GM23248 (cell line): Measurements from ENCODE around the gene PHOSPHO2. TPM values are rescaled to one million over a fixed set of nuclear protein-coding genes. Genes with fewer than 3 reads are reported as not detected.

Experiments used
- DNase-seq: peaks from one replicate; pipeline ENCODE4 v3.0.0-alpha.2; 2015
- H2AFZ ChIP-seq: fragments of 200-600 bp; sonication (generic); 2 replicates; pipeline ENCODE4 v1.6.1; 2016; ENCODE audit warnings: antibody characterized with exemption
- H3F3A ChIP-seq: fragments of 200-600 bp; sonication (generic); 2 replicates; pipeline ENCODE4 v1.6.1; 2016; ENCODE audit warnings: mild to moderate bottlenecking, antibody characterized with exemption, mixed run types; ENCODE audit not compliant: insufficient read depth
- H3K27ac ChIP-seq: fragments of 200-600 bp; sonication (generic); 2 replicates; pipeline ENCODE4 v1.5.1; 2016; ENCODE audit warnings: mild to moderate bottlenecking
- H3K27me3 ChIP-seq: fragments of 200-600 bp; sonication (generic); replicated peaks from 2 replicates; pipeline ENCODE4 v1.6.1; 2016; ENCODE audit warnings: mild to moderate bottlenecking; ENCODE audit not compliant: insufficient read depth
- H3K36me3 ChIP-seq: fragments of 200-600 bp; sonication (generic); 2 replicates; pipeline ENCODE4 v1.6.1; 2016; ENCODE audit warnings: low read depth, mild to moderate bottlenecking
- H3K4me1 ChIP-seq: fragments of 200-600 bp; sonication (generic); 2 replicates; pipeline ENCODE4 v1.6.1; 2016; ENCODE audit warnings: mild to moderate bottlenecking; ENCODE audit not compliant: insufficient read depth
- H3K4me2 ChIP-seq: fragments of 200-600 bp; sonication (generic); one replicate; pipeline ENCODE4 v1.6.1; 2016; ENCODE audit warnings: mild to moderate bottlenecking; ENCODE audit not compliant: unreplicated experiment
- H3K4me3 ChIP-seq: fragments of 200-600 bp; sonication (generic); 2 replicates; pipeline ENCODE4 v1.5.1; 2016; ENCODE audit warnings: mild to moderate bottlenecking
- H3K79me2 ChIP-seq: fragments of 200-600 bp; sonication (generic); 2 replicates; pipeline ENCODE4 v1.6.1; 2016; ENCODE audit warnings: mild to moderate bottlenecking; ENCODE audit not compliant: insufficient read depth
- H3K9ac ChIP-seq: fragments of 200-600 bp; sonication (generic); 2 replicates; pipeline ENCODE4 v1.6.1; 2016; ENCODE audit warnings: mild to moderate bottlenecking
- H3K9me2 ChIP-seq: fragments of 200-600 bp; sonication (generic); 2 replicates; pipeline ENCODE4 v1.6.1; 2016; ENCODE audit warnings: mixed run types, mild to moderate bottlenecking, moderate library complexity; ENCODE audit not compliant: insufficient read depth
- H3K9me3 ChIP-seq: fragments of 200-600 bp; sonication (generic); one replicate; pipeline ENCODE4 v1.6.1; 2017; ENCODE audit warnings: low read depth
- H4K20me1 ChIP-seq: fragments of 200-600 bp; sonication (generic); 2 replicates; pipeline ENCODE4 v1.6.0; 2016; ENCODE audit not compliant: insufficient read depth
- EZH2 ChIP-seq: fragments of 200-600 bp; sonication (generic); IDR thresholded peaks from 2 replicates; pipeline ENCODE4 v1.6.1; 2018; ENCODE audit warnings: antibody characterized with exemption, mild to moderate bottlenecking; ENCODE audit not compliant: insufficient read depth, poor library complexity, severe bottlenecking
- EZH2phosphoT487 ChIP-seq: fragments of 200-600 bp; sonication (generic); IDR thresholded peaks from 2 replicates; pipeline ENCODE4 v1.6.1; 2018; ENCODE audit warnings: antibody characterized with exemption, moderate library complexity, mild to moderate bottlenecking, low read depth; ENCODE audit not compliant: insufficient read depth
- WGBS, 2 experiments: methylation state at CpG; one replicate each; pipeline ENCODE4 v1.1.6; 2015 to 2017; ENCODE audit warnings: low lambda C conversion rate in 2 of 2, low coverage in 1 of 2; ENCODE audit errors: missing lambda C conversion rate in 2 of 2; 5-methylcytosine and 5-hydroxymethylcytosine counted together
- in situ Hi-C: fragments of 300-500 bp; cut with MboI; formaldehyde crosslinking; loops from 2 replicates; pipeline ENCODE4 v1.15.0; 2020
- polyA plus RNA-seq: library from polyadenylated mRNA; unstranded; fragments of >200 nt; fragmentation: Nextera tagmentation; extraction: Ambion mirVana; gene quantifications from 2 replicates; pipeline ENCODE4 v1.2.1, GENCODE V29; 2016
- total RNA-seq: library from RNA; depleted of rRNA; stranded (reverse); fragments of >200 nt; shearing (Covaris generic); gene quantifications from 2 replicates; pipeline ENCODE4 v1.2.3, GENCODE V29; 2014

The PHOSPHO2 gene
- total and polyA plus RNA-seq, 2 experiments from 2014 or later = 0.86 to 3.6 TPM

DNA sequence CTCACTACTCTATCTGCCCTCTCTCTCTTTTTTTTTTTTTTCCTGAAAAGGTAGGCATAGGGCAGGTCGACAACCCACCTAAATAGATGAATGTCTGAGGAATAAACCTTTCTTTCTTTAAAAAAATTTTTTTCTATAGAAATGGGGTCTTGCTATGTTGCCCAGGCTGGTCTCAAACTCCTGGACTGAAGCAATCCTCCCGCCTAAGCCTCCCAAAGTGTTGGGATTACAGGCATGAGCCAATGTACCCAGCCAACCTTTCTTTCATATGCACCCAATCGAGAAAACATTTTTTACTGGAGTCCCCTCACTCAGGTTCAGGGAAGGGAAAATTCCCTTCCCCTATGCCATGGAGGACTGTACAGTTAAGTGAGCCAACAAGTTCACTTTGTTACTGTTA, 31.0 kb upstream of the PHOSPHO2 start:
- DNase-seq = no peak
- 56 to 59% methylated on average over 3 of the region's 3 CpGs for WGBS, 2 experiments
- peaks cover 13% of the 10 kb centered on the region for H3K4me1 ChIP-seq
- 0 out of 2 replicates have a peak, but pooled peaks cover 6% of the 10 kb centered on the region for H3F3A ChIP-seq
- TF ChIP-seq EZH2 (no peak), EZH2phosphoT487 (no peak)
- H2AFZ ChIP-seq = no peak overlapping the region
- no peaks in the 10 kb centered on the region for H3K9me3 ChIP-seq
- no peaks in the 10 kb centered on the region for H3K9me2 ChIP-seq
- in situ Hi-C loops = no loop called here
- no peaks in the 10 kb centered on the region for H3K36me3 ChIP-seq
- H3K9ac ChIP-seq = no peak overlapping the region
- no peak overlapping the region for H3K4me3 ChIP-seq
- no peaks in the 10 kb centered on the region for H3K27me3 ChIP-seq
- H3K27ac ChIP-seq = no peak overlapping the region
- H4K20me1 ChIP-seq = no peaks in the 10 kb centered on the region
- no peaks in the 10 kb centered on the region for H3K79me2 ChIP-seq
- H3K4me2 ChIP-seq = no peak overlapping the region

DNA sequence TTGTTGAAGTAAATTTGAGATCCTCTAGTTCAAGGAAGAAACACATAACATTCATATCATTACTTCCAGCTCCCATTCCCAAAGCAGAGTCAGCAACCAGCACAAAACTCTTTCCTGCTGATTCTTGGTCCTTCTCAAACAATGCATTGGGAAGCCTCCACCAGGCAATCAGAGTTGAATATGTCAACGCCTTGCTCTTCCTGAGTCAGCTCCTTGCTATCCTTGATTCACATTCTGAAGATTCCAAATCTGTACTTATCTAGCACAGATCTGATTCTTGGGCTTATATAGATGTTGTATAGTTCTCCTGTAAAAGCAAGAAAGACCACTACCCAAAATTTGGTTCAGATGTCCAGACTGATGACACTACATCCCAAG, 29.7 kb upstream of the PHOSPHO2 start:
- H3K36me3 ChIP-seq = no peaks in the 10 kb centered on the region
- in situ Hi-C loops = no loop called here
- peak; percentile 37 for DNase-seq
- H3K27ac ChIP-seq = no peak overlapping the region
- no peak for TF ChIP-seq EZH2phosphoT487
- TF ChIP-seq EZH2 = no peak
- 0 out of 2 replicates have a peak, but pooled peaks cover 6% of the 10 kb centered on the region for H3F3A ChIP-seq
- no peaks in the 10 kb centered on the region for H4K20me1 ChIP-seq
- no peaks in the 10 kb centered on the region for H3K9me2 ChIP-seq
- no peak overlapping the region for H3K4me3 ChIP-seq
- H2AFZ ChIP-seq = no peak overlapping the region
- no peaks in the 10 kb centered on the region for H3K9me3 ChIP-seq
- no peaks in the 10 kb centered on the region for H3K27me3 ChIP-seq
- H3K4me2 ChIP-seq = no peak overlapping the region
- no peak overlapping the region for H3K9ac ChIP-seq
- WGBS, 2 experiments = 63 to 64% methylated on average over 1 of the region's 1 CpG
- peaks cover 13% of the 10 kb centered on the region for H3K4me1 ChIP-seq
- no peaks in the 10 kb centered on the region for H3K79me2 ChIP-seq

DNA sequence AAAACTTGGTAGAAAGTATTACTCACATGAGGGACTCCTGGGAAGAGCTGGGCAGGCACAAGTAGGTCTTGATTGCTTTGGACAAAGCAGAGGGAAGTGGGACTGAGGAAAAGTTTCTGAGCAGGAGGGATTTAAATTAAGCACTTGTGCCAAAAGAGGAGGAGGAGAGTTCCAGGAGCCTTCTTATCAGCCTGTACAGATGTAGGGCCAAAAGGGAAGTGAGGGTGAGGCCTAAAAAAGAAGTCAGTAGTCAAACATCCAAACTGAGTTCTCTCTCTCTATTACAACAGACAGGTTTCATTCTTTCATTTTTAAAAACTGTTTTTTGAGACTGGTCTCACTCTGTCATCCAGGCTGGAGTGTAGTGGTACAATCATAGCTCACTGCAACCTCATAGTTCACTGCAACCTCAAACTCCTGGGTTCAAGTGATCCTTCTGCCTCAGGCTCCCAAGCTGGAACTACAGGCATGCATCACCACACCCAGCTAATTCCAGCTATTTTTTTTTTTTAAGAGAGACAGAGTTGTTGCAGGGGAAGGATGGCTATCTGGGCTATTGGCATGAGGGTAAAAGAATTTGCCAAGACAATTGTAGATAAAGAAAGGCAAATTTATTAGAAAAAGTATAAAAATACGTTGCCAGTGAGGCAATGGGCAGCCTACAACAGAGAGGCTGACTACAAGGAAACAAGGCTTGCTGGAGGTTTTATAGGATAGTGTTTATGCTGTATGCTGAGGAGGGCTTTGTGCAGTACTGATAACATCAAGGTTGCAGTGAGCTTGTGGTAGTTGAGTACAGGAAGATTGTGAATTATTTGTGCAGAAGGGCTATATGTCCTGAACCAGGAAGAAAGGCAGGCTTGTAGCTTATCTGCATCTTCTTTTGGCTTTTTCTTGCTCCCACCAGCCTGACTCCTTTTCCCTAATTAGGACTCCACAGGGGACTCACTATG, 29.0 kb upstream of the PHOSPHO2 start:
- Histone ChIP-seq H2AFZ (no peak overlapping the region), H3K27ac (no peak overlapping the region), H3F3A (0 out of 2 replicates have a peak, but pooled peaks cover 6% of the 10 kb centered on the region), H3K4me3 (no peak overlapping the region), H3K36me3 (no peaks in the 10 kb centered on the region), H3K4me2 (no peak overlapping the region), H3K27me3 (no peaks in the 10 kb centered on the region), H3K9ac (no peak overlapping the region), H3K9me3 (no peaks in the 10 kb centered on the region), H3K4me1 (peaks cover 17% of the 10 kb centered on the region), H3K9me2 (no peaks in the 10 kb centered on the region), H4K20me1 (no peaks in the 10 kb centered on the region), H3K79me2 (no peaks in the 10 kb centered on the region)
- TF ChIP-seq EZH2phosphoT487 (no peak), EZH2 (no peak)
- peak; percentile 24 for DNase-seq
- in situ Hi-C loops = no loop called here
- 31 to 42% methylated on average over 1 of the region's 1 CpG for WGBS, 2 experiments

DNA sequence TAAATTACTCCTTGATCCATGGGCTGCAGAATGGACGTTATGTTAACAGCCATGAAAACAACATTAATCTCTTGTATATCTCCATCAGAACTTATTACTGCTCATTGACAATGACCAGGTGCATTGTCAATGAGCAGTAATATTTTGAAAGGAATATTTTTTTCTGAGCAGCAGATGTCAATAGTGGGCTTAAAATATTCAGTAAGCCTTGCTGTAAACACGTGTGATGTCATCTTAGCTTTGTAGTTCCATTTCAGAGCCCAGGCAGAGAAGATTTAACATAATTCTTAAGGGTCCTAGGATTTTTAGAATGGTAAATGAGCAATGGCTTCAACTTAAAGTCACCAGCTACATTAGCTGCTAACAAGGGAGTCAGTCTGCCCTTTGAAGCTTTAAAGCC, 26.7 kb upstream of the PHOSPHO2 start:
- H3K9ac ChIP-seq = no peak overlapping the region
- no peaks in the 10 kb centered on the region for H3K27me3 ChIP-seq
- 0 out of 2 replicates have a peak, but pooled peaks cover 6% of the 10 kb centered on the region for H3F3A ChIP-seq
- H2AFZ ChIP-seq = no peak overlapping the region
- H3K4me2 ChIP-seq = no peak overlapping the region
- H4K20me1 ChIP-seq = no peaks in the 10 kb centered on the region
- no peak for DNase-seq
- no peaks in the 10 kb centered on the region for H3K36me3 ChIP-seq
- no peak for TF ChIP-seq EZH2
- no peak for TF ChIP-seq EZH2phosphoT487
- in situ Hi-C loops = no loop called here
- WGBS, 2 experiments = 0 to 3% methylated on average over 2 of the region's 2 CpGs
- no peaks in the 10 kb centered on the region for H3K9me2 ChIP-seq
- H3K4me3 ChIP-seq = no peak overlapping the region
- no peaks in the 10 kb centered on the region for H3K9me3 ChIP-seq
- H3K79me2 ChIP-seq = no peaks in the 10 kb centered on the region
- H3K4me1 ChIP-seq = peaks cover 22% of the 10 kb centered on the region
- no peak overlapping the region for H3K27ac ChIP-seq
